NCI-H146 (cell line): ENCODE results near the gene STK16.
"Not testable (repeated sequence)": the region's sequence is repeated elsewhere in the genome, so short reads cannot be mapped to it uniquely, and the experiment has no call there.

ENCODE experiments used
- DNase-seq: peaks from one replicate; lab custom pipeline; 2025; lab: John Stamatoyannopoulos, UW

The STK16 gene

DNA sequence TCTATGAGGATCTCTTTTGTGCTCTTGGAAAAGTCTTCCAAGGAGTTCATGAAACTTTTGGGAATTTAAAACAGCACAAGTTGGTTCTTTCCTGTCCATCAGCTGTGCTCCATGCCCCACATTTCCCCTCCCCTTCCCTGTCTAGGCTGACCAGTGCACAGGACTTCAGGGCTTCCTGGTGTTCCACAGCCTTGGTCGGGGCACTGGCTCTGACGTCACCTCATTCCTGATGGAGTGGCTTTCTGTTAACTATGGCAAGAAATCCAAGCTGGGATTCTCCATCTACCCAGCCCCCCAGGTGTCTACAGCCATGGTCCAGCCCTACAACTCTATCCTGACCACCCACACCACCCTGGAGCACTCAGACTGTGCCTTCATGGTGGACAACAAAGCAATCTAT lies 25.7 kb downstream of the STK16 start:
- DNase-seq: no peak

- no peak for DNase-seq
Observed at GRCh38 chr2:219272356-219272755, 27.1 kb downstream of the STK16 start.

GRCh38 chr2:219272995-219273394 lies 27.7 kb downstream of the STK16 start:
- no peak for DNase-seq

DNA sequence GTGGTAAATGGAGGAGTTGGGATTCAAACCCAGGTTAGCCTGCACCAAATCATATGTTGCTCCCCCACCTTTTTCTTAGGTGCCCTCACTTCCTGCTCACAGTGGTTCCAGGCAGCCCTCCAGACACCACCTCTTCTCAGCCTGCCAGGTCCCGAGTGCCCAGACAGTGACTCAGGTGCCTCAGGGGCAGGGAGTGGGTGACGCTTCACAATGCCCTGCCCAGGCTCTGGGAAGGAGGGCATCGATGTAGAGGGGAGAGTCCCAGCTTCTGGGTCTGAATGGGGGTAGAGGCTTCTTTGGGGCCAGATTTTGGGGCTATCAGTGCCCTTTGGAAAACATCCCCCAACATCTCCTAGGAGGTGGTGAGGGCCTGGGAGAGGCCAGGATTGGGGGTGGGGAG lies 28.7 kb downstream of the STK16 start:
- no peak for DNase-seq

DNA sequence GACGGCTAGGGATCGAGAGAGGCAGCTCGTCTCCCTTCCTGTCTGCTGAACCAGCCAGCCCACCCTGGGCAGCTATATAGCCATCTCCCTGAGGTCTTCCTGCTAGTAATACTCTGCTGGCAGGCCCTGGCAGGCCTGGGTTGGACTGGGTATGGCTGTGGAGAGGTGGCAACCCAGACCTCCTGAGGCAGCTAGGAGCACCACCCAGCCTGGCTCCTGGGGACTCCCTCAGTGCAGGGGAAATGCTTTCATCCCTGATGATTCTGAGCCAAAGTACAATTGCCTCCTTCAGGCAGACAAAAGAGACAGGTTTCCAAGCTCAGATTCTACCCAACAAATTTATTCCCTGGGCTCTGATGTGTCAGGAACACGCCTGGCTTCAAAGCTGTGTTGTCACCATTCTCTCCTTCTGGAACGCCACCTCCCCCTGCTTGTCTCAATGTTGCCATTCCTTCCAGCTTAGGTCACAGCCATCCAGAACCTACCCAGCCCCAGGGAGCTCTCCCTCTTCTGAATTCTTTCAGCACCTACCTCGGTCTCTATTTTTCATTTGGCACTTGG lies 29.2 kb downstream of the STK16 start:
- no peak for DNase-seq

- peak; percentile 54 for DNase-seq
Observed at GRCh38 chr2:219277703-219278654, 32.7 kb downstream of the STK16 start.

DNA sequence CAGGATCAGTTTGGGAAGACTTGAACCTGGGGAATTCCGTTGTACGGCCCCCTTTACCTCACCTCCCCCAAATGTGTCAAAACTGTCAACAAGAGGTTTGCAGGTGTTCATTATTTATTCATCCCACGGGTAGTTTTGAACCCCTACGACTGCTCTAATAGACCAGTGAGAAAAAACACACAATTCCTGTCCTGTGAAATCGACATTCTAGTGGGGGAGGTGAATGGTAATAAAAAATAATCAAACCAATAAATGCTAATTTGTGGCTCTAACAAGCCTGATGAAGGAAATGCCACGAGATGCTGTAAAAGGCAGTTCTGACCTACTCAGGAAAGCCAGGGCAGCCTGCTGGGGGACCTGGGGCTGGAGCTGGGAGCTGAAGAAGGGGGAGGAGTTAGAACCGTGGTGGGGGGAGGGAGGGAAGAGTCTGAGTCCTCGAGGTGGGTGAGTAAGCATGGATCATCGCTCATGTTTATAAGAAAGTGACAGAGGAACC lies 33.4 kb downstream of the STK16 start:
- no peak for DNase-seq

DNA sequence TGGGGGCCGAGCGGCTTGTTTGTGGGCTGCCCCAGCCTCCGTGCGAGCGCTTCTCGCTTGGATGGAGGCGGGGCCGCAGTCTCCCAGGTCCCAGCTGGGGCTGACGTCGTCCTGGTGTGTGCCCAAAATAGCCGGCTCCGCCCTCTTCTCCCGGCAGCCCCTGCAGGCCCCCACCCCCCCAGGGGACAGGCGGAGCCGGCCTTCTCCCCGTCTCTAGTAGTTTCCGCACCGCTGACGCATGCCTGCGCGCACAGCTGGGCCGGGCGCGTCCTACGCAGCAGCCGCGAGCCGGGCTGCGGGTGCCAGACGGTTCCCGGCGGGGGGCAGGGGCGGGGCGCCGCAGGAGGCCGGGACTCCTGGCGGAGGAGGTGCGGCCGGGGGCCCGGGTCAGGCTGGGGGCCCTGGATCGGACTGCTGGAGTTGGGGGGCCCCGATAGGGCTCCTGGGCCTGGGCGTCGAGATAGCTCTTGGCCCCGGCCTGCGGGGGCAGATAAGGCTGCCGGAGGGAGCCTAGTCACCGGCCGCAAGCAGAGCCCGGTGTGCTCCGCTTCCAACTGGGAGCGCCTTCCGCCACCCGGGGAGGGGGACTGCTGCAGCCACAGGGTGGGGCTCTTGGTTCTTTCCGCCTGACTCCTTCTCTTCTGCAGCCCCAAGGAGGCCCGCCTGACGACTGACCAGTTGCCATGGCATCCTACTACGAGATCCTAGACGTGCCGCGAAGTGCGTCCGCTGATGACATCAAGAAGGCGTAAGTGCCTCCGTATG lies 34.1 kb downstream of the STK16 start, which contains the start of gene DNAJB2:
DNAJB2 (plus strand) TSS at position 216 of the 765 bp plus-strand sequence; CDS start at position 684, 468 bp downstream.
- peak; percentile 94 for DNase-seq

DNA sequence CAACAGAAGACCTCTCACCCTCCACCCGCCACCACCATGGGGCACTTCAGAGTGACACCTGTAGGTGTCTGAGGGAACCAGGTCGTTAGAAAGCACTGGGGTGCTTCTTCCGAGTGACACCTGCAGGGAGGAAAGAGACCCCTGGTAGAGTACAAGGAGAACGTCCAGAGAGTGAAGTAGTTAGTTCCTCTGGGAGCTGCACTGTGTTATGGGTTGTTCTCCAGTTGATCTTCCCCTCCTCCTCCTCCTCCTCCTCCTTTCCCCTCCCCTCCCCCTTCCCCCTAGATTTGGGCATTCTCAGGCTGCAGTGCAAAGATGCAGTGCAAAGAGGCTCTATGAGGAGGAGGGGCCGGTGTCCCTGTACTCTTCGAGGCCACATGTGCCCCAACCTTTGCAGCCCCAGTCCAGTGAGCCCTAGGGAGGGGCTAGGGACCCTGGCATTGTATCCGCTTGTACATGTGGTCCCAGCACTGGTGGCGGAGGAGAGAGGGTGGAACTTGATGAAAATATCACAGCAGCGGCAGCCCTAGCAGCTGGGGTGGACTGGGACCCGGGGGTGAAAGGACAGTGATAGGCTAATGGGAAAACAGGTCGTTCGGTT lies 34.7 kb downstream of the STK16 start:
- no peak for DNase-seq

GRCh38 chr2:219280651-219281050 lies 35.4 kb downstream of the STK16 start:
- no peak for DNase-seq

GRCh38 chr2:219281588-219281987 lies 36.3 kb downstream of the STK16 start:
- DNase-seq: no peak

- DNase-seq: no peak
Observed at GRCh38 chr2:219282375-219282774, 37.1 kb downstream of the STK16 start.

GRCh38 chr2:219282943-219283581 lies 37.8 kb downstream of the STK16 start:
- DNase-seq: no peak

GRCh38 chr2:219284501-219285372 lies 39.5 kb downstream of the STK16 start:
- no peak for DNase-seq

- DNase-seq: no peak
Observed at GRCh38 chr2:219285373-219285735, 40.1 kb downstream of the STK16 start.

DNA sequence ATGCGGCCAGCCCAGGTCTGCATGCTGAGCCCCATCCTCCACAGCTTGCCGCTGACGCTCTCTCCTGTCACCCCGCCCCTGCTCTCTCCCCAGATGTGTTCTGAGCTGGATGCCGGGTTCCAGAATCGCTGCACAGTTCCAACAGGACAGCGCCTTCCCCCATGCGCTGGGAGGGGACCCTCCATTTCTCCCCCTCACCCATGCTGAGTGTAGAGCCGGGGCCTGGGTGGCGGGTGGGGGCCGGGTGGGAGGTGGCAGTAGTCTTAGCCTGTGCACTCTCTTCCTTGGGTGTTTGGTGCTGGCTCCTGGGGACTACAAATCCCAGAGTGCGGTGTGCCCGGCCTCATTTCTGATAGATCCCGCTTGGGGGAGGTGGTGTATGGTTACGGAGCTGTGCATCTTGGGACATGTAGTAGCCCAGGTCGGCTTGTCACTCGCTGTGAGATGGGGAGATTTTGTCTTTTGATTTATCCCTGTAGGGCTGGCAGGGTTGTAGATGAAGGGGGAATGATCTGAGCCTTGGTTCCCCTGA lies 40.7 kb downstream of the STK16 start:
- DNase-seq: no peak

DNA sequence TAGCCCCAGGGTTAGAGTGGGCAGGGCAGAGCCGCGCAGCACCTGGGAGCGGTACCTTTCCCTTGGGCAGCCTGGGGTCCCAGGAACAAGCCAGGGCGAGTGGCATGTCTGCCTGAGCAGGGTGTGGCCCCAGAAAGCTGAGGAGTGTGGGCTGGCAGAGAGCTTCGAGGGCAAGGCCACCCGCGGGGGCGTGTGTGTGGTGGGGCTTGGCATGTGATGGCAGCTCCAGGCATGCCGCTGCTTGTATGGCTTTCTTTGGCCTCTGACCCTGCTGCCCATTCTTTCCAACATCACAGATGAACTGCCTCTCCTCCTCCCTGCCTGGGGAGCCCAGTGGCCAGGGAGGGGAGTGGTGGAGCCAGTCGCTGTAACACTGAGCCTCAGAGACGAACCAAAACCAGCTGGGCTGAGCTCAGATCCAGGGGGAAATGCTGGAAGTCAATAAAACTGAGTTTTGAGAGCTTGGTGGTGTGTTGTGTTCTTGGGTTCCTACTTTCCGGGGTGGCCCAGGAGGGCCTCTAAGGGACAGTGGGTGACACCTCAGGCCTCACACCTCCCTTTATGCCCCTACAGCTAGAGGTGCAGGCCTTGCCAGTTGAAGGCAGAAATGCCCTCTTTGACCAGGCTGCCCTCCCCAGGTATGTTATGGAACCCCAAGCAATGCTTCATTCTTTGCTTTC lies 41.3 kb downstream of the STK16 start:
- no peak for DNase-seq

DNA sequence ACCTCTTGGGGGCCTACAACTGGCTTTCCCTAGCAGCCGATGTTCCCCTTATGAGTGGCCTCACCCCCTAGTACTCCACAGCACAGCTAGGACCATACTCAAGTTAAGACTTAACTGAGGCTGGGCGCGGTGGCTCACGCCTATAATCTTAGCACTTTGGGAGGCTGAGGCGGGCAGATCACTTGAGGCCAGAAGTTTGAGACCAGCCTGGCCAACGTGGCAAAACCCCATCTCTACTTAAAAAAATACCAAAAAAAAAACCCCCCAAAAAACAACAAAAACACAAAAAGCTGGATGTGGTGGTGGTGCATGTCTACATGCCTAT lies 41.8 kb downstream of the STK16 start:
- not testable (repeated sequence) for DNase-seq

DNA sequence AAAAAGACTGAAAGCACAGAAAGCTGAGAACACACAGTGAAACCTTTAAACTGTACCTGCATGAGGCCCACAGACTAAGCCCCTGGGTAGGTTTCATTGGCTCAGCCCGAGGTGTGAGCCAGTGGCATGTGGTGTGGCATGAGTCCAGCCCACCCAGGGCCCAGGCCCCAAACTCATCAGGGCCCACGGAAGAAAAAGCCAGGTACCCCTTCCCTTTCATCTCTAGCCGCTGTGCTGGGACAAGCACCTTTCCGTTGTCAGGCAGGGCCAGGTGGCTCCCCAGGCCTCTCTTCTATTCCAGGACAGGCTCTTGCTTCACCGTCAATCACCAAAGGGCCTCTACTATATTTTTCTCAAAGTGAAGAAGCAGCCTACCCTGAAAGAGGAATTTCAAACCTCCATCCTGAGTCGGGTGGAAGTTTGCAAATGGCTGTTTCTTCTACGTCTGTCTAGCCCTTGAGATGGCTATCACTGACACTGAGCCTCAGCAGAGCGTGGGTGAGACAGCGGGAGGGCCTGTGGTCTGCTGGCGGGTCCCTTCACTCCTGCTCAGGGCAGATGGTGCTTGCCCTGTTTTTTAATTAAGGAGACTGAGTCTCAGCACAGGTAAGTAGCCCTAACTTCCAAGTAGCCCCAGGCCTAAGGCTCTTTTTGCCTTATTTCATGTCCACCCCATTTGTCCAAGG lies 42.4 kb downstream of the STK16 start:
- DNase-seq: no peak
